ENCODE results near the gene TRPM5. TPM values are rescaled to one million over a fixed set of nuclear protein-coding genes. Genes with fewer than 3 reads are reported as not detected.
A peak's percentile ranks its signal among the peaks of the same experiment; 100 is the strongest.

Gene TRPM5
- total and polyA plus RNA-seq, 4 donors = 0.05 TPM; not detected in 3

- no peaks in the 10 kb centered on the region for H3K9me3 ChIP-seq (ENCODE audit: control insufficient read depth in 4 of 4, low read length in 3 of 4)
- WGBS = 56% methylated on average over 8 of the region's 8 CpGs
- DNase-seq (ENCODE audit: low spot score) = peak; percentile 80
- no peak overlapping the region for H3K27ac ChIP-seq (ENCODE audit: low read depth in 1 of 2, low read length in 2 of 2)
- no peak overlapping the region for H3K4me3 ChIP-seq (ENCODE audit: low read depth in 1 of 3, low read length in 3 of 3)
- H3K9ac ChIP-seq (ENCODE audit: low read depth in 1 of 2, low read length in 2 of 2) = no peak overlapping the region
- H3K4me1 ChIP-seq (ENCODE audit: control insufficient read depth in 4 of 4, insufficient read depth in 4 of 4, low read length in 3 of 4) = no peaks in the 10 kb centered on the region
- TF ChIP-seq CTCF (IDR thresholded peaks at IDR 0.05; ENCODE audit: low read depth, low read length, missing input control) = peak; percentile 88
- no peak for TF ChIP-seq MAX (IDR thresholded peaks at IDR 0.05)
- no peak for TF ChIP-seq JUND (IDR thresholded peaks at IDR 0.05)
- TF ChIP-seq RAD21 (IDR thresholded peaks at IDR 0.05) = peak; percentile 94 to 97
- TF ChIP-seq TAF1 (conservative IDR thresholded peaks at IDR 0.05) = no peak
- TF ChIP-seq NR2F2 (IDR thresholded peaks at IDR 0.05) = no peak
- TF ChIP-seq ATF3 (IDR thresholded peaks at IDR 0.05) = no peak
- TF ChIP-seq HNF4G (IDR thresholded peaks at IDR 0.05) = no peak
- H3K36me3 ChIP-seq (ENCODE audit: control insufficient read depth in 4 of 4, insufficient read depth in 3 of 4, low read depth in 1 of 4, low read length in 3 of 4) = no peaks in the 10 kb centered on the region
- no peaks in the 10 kb centered on the region for H3K27me3 ChIP-seq (ENCODE audit: control insufficient read depth in 4 of 4, insufficient read depth in 4 of 4, low read length in 3 of 4)
These were observed 16.0 kb downstream of the TRPM5 start for GRCh38 chr11:2428322-2428795.

DNA sequence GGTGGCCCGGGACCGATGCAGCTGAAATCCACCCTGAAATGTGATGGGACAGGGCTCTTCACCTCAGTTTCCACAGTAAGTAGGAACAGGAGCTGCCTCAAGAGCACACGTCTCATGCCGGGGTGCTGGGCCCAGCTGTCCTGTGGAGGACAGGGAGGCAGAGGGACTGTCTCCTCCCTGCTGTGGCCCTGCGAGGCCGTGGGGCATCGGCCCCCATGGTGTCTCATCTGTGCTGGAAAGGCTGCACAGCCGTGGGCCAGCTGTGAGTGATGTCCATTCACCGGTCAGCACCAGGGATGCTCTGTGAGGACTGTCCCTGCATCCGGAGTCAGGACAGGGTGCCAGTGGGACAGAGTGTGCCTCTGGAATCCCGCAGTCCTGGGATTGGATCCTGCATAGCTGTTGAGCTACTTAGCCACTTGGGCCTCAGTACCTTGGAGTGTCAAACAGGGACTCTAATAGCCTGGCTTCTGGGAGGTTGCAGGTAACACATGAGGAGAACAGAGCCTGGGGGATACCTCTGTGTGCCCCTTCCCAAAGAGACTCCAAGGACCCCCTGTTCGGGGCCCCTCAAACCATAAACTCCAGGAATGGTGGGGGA is 16.5 kb downstream of the TRPM5 start:
- no peaks in the 10 kb centered on the region for H3K9me3 ChIP-seq (ENCODE audit: control insufficient read depth in 4 of 4, low read length in 3 of 4)
- no peaks in the 10 kb centered on the region for H3K36me3 ChIP-seq (ENCODE audit: control insufficient read depth in 4 of 4, insufficient read depth in 3 of 4, low read depth in 1 of 4, low read length in 3 of 4)
- no peaks in the 10 kb centered on the region for H3K4me1 ChIP-seq (ENCODE audit: control insufficient read depth in 4 of 4, insufficient read depth in 4 of 4, low read length in 3 of 4)
- H3K27ac ChIP-seq (ENCODE audit: low read depth in 1 of 2, low read length in 2 of 2) = no peak overlapping the region
- DNase-seq (ENCODE audit: low spot score) = no peak
- WGBS = 64% methylated on average over 12 of the region's 12 CpGs
- H3K4me3 ChIP-seq (ENCODE audit: low read depth in 1 of 3, low read length in 3 of 3) = no peak overlapping the region
- no peaks in the 10 kb centered on the region for H3K27me3 ChIP-seq (ENCODE audit: control insufficient read depth in 4 of 4, insufficient read depth in 4 of 4, low read length in 3 of 4)
- no peak for TF ChIP-seq JUND (IDR thresholded peaks at IDR 0.05)
- TF ChIP-seq HNF4G (IDR thresholded peaks at IDR 0.05) = no peak
- no peak for TF ChIP-seq ATF3 (IDR thresholded peaks at IDR 0.05)
- no peak for TF ChIP-seq RAD21 (IDR thresholded peaks at IDR 0.05)
- TF ChIP-seq CTCF (IDR thresholded peaks at IDR 0.05; ENCODE audit: low read depth, low read length, missing input control) = no peak
- no peak for TF ChIP-seq EGR1 (IDR thresholded peaks at IDR 0.05; ENCODE audit: low read depth in 2 of 2)
- H3K9ac ChIP-seq (ENCODE audit: low read depth in 1 of 2, low read length in 2 of 2) = no peak overlapping the region

- Histone ChIP-seq H3K36me3 (ENCODE audit: control insufficient read depth in 4 of 4, insufficient read depth in 3 of 4, low read depth in 1 of 4, low read length in 3 of 4) (no peaks in the 10 kb centered on the region), H3K27me3 (ENCODE audit: control insufficient read depth in 4 of 4, insufficient read depth in 4 of 4, low read length in 3 of 4) (no peaks in the 10 kb centered on the region), H3K27ac (ENCODE audit: low read depth in 1 of 2, low read length in 2 of 2) (no peak overlapping the region), H3K9me3 (ENCODE audit: control insufficient read depth in 4 of 4, low read length in 3 of 4) (no peaks in the 10 kb centered on the region), H3K9ac (ENCODE audit: low read depth in 1 of 2, low read length in 2 of 2) (no peak overlapping the region), H3K4me3 (ENCODE audit: low read depth in 1 of 3, low read length in 3 of 3) (no peak overlapping the region), H3K4me1 (ENCODE audit: control insufficient read depth in 4 of 4, insufficient read depth in 4 of 4, low read length in 3 of 4) (no peaks in the 10 kb centered on the region)
- 79% methylated on average over 14 of the region's 14 CpGs for WGBS
- DNase-seq (ENCODE audit: low spot score) = no peak
- no peak for TF ChIP-seq HNF4A (conservative IDR thresholded peaks at IDR 0.05)
- TF ChIP-seq NR2F2 (IDR thresholded peaks at IDR 0.05) = no peak
- no peak for TF ChIP-seq REST (IDR thresholded peaks at IDR 0.05)
- TF ChIP-seq FOXA1 (IDR thresholded peaks at IDR 0.05) = no peak
- TF ChIP-seq GABPA (IDR thresholded peaks at IDR 0.05 in 1 of 2, conservative IDR thresholded peaks at IDR 0.05 in 1 of 2) = no peak
- no peak for TF ChIP-seq ZBTB33 (IDR thresholded peaks at IDR 0.05)
- TF ChIP-seq FOXA2 (IDR thresholded peaks at IDR 0.05) = no peak
These were observed 17.3 kb downstream of the TRPM5 start for GRCh38 chr11:2426826-2427521.

All from liver (tissue), 9 donors.